NCI-H526 (cell line): ENCODE data around the gene DLG1.
A peak's percentile ranks its signal among the peaks of the same experiment; 100 is the strongest.

Experiments used
- DNase-seq, 2 experiments: peaks; one replicate each; lab custom pipeline; 2025; lab: John Stamatoyannopoulos, UW

The DLG1 gene

DNA sequence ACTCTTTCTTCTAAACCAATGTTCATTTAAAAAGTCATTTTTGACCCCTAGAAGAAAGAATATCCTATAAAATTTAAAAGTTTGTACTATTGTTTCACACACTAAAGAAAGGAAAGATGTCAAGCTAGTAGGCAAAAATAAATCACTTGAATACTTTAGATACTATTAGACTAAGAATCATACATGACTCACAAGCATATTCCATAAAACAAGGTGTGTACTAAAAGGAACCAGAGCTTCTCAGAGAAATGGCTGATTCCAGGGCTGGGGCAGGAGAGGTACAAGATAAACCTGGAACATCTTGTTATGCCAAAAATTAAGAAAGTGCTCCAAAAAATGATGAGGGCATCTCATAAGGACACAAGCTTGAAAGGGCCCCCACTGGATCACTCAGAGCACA lies 8.7 kb downstream of the DLG1 start:
- DNase-seq, result no peak

GRCh38 chr3:197286678-197287077 lies 11.7 kb downstream of the DLG1 start:
- DNase-seq, result no peak

DNA sequence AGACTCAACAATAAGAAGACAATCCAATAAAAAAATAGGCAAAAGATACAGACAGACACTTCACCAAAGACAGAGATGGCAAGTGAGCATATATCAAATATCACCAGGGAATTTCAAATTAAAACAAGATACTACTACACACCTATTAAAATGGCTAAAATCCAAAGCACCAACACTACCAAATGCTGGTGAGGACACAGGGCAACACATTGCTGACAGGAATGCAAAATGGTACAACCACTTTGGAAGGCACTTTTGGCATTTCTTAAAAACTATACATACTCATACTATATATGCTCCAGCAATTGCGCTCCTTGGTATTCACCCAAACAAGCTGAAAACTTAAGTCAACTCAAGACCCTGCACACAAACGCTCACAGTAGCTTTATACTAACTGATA lies 12.9 kb downstream of the DLG1 start:
- DNase-seq, result no peak

DNA sequence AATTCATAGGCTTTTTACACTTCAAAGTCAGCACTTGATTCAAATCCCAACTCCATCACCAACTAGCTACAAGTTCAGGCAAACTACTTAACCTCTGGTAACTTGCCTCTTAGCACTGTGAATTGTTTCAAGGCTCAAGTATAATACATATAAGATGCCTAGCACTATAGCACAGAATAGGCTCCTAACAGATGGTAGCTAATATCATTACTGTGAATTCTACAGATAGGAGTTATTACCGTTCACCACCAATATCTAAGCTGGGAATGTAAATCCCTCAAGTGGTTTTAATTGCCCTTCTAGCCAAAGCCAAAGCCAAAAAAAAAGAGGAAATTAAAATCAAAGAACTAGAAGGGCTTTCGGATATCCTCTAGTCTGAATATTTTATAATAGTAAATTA lies 15.4 kb downstream of the DLG1 start:
- DNase-seq, result no peak

DNA sequence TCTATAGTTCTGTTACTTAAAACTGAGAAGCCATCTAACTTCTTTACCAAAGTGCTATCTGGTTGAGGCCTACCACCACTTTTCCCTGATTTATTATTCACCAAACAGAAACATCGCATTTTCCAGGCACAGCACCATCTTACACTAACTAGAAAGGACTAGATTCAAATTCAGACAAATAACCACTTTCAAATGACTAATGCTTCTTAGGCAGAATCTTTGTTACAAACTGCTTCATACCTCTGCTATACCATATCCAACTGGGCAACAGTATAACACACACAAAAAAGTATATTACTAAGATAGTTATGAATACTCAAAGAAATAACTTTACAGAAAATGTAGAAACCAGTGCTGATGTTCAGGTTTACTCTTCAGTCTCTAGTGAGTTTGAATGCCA lies 16.6 kb downstream of the DLG1 start:
- DNase-seq, result no peak

DNA sequence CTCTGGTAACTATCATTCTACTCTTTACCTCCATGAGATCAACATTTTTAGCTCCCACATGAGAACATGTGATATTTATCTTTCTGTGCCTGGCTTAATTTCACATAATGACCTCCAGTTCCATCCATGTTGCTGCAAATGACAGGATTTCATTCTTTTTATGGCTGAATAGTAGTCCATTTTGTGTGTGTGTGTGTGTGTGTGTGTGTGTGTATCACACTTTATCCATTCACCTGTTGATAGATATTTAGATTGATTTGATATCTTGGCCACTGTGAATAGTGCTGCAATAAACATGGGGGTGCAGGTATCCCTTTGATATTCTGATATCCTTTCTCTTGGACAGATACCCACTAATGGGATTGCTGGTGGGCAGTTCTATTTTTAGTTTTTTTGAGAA lies 18.3 kb downstream of the DLG1 start:
- DNase-seq, result no peak

DNA sequence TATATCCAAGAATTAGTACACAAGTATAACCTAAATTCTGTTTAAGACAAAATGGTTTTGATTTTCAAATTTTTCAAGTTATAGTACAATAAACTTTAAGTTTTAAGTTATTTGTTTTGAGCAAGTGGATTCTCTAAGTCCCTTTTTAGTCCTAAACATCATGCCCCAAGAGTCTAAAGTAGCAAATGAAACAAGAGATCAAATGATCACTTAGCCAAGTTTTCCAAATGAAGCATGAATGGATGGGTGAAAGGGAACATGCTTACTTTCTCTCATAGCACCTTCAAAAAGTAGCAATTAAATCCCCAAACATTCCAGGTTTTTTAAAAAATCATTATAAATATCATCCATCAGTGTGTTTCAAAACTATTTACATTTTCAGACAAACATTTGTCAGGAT lies 19.5 kb downstream of the DLG1 start:
- no peak for DNase-seq

- peak in 1 of 2 experiments; percentile 7 for DNase-seq
These were observed 21.6 kb downstream of the DLG1 start for GRCh38 chr3:197276808-197277207.

- no peak for DNase-seq
These were observed 27.7 kb downstream of the DLG1 start for GRCh38 chr3:197270558-197271317.

DNA sequence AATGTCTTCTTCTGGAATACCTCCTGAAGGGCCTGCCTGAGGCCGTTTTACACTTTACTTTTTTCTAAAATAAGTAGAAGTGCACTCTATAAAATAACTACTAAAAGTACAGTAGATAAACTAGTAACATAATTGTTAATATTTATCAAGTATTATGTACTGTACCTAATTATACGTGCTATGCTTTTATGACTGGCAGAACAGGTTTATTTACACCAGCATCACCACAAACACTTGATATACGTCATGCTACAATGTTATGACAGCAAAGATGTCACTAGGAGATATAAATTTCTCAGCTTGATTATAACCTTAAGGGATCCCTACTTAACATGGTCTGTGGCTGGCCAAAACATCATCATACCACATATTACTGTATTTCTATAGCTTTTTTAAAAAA lies 29.4 kb downstream of the DLG1 start:
- DNase-seq, result no peak

DNA sequence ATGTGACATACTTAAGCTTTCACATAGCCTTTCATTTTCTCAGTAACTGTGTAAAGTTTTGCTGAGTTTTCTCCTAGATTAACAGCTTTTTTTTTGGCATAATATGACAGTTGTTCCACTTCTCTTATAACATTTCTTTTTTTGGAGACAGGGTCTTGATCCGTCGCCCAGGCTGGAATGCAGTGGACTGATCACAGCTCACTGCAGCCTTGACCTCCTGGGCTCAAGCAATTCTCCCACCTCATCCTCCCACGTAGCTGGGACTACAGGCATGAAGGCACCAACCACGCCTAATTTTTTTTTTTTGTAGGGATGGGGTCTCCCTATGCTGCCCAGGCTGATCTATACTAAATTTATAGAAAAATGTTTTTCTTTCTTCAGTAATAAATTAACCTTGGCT lies 30.1 kb downstream of the DLG1 start:
- DNase-seq, result no peak

DNA sequence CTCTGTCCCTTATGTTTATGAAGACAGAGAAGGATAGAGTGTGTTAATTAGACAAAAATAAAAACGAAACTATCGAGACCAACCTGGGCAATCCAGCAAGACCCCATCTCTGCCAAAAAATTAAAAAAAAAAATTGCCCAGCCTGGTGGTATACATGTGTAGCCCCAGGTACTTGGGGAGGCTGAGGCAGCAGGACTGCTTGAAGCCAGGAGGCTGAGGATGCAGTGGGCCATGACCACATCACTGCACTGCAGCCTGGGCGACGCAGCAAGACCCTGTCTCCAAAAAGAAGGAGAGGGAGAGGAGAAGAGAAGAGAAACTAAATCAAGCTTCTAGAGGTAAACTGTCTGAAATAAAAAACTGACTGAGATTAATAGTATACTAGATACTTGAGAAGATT lies 32.1 kb downstream of the DLG1 start:
- no peak for DNase-seq

DNA sequence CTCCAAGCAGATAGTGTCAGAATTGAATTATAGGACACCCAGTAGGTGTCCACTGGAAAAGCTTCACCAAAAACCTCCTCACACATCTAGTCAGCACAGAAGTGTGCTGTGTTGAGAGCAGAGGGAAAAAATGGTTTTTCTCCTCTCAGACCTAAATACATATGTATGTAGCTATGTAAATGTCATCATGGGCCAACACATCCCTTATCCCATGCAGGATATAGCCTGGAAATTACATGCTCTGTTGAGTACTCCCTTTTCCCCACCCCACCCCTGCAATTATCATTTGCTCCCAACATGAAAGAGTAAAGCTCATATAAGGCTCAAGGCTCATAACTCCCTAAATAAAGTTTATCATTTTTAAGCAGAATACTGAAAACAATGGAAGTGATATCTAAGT lies 35.7 kb downstream of the DLG1 start:
- peak in 1 of 2 experiments; percentile 8 for DNase-seq

DNA sequence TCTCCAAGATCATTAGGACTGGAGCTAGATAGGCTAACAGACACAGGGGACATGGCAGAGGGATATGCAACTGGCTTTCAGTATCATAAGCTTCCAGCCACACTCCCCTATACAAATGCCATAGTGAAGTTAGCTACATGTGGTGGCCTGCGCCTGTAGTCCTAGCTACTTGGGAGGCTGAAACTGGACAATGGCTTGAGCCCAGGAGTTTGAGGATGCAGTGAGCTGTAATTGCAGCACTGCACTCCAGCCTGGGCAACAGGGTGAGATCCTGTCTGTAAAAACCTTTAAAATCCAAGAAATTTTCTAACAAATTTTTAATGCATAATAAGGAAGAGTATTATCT lies 37.3 kb downstream of the DLG1 start:
- peak in 1 of 2 experiments; percentile 2 for DNase-seq

DNA sequence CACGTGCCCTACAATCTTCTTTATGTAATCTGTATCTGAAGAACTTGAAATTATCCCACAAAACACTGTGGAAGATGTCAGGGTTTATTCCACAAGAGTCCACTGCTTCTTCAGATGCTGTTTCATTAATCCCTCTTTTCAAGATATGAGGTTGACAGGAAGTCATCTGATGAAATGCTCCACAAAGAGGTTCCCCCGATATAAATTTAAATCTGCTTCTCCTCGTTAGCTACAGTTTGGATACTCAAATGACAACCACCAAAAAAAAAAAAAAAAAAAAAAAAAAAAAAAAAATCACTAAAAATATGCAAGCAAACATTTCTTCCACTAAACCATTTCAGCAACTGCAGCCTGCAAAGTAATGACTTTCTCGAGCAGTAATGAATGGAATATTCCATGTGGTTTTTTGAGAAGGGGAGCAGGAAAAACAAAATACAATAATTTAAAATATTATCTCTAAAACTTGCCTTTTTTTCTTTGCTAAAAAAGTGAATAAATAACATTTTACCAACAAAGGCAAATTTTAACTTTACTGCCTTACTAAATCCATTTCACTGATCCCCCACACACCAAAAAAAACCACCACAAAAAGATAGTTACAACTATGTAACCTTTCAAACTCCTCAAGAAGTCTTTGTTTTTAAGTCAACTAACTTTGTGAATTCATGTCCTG lies 37.8 kb downstream of the DLG1 start:
- DNase-seq, result no peak

DNA sequence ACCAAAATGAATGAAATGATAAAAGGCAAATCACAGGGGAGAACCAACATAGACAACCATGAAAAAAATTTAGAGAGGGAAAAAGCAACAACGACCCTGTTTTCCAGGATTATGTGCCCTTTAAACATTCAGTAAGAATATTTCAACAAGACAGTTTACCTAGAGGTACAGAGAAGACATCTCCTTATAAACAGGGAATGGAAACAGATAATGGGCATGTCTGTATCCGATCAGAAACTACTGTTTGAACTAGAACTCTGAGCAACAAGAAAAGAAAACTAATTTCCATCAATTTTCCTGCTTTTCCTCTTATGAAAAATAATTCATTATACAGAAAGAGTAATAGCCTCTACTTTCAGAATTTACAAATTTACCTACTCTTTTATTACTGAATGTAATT lies 39.3 kb downstream of the DLG1 start:
- DNase-seq, result no peak

- no peak for DNase-seq
These were observed 40.1 kb downstream of the DLG1 start for GRCh38 chr3:197258168-197258755.

GRCh38 chr3:197257711-197258110 lies 40.7 kb downstream of the DLG1 start:
- no peak for DNase-seq

DNA sequence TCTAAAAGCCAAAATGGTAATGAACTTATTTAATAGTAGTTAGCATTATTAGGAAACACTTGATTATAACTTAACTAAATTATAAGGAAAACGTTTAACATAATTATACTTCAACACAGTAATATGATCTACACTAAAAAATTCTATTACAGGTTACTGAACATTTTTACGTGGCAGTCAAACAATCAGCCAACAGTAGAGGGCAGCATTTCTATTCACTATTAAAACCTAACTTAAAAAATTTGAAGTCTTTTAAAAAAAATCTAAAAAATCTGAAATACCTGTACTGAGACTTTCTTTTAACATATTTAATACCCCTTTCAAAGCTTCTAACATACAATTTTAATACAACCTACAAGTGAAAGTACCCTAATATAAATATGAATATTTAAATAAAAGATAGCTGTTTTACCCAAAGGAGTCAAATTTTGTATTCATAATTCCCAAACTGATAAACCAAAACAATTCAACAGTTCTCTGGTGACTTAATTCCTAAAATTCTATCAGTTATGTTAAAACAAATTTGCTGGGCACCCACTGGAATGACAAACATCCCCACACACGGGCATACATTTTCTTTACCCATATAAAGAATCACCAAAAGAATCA lies 41.5 kb downstream of the DLG1 start:
- DNase-seq, result peak in 1 of 2 experiments; percentile 57

GRCh38 chr3:197256104-197256503 lies 42.3 kb downstream of the DLG1 start:
- DNase-seq, result no peak

DNA sequence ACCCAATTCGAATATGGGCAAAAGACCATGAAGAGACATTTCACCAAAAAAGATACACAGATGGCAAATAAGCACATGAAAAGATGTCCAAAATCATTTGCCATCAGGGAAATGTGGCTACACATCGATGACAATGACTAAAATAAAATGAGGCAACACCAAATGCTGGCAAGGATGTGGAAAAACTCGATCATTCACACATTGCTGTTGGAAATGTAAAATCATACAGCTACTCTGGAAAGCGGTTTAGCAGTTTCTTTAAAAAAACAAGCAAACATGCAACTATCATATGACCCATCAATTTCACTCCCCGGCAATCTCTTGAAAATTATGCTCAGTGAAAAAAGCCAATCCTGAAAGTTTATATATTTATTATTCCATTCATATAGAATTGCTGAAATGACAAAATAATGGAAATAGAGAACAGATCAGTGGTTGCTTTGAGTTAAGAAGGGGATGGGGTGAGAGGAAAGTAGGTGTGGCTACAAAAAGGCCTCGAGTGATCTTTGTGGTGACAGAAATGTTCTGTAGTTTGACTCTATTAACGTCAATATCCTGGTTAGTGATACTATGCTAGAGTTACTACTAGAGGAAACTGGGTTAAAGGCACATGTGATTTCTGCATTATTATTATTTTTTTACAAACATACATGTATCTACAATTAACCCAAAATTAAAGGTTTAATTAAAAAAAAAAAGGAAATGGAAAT lies 45.0 kb downstream of the DLG1 start:
- no peak for DNase-seq

- no peak for DNase-seq
These were observed 48.9 kb downstream of the DLG1 start for GRCh38 chr3:197249542-197249941.
